Measurements from ENCODE around the gene XXYLT1. TPM values are rescaled to one million over a fixed set of nuclear protein-coding genes. Genes with fewer than 3 reads are reported as not detected.

Gene XXYLT1
- total RNA-seq, 1 experiment from 2014 or later = 23.4 TPM

DNA sequence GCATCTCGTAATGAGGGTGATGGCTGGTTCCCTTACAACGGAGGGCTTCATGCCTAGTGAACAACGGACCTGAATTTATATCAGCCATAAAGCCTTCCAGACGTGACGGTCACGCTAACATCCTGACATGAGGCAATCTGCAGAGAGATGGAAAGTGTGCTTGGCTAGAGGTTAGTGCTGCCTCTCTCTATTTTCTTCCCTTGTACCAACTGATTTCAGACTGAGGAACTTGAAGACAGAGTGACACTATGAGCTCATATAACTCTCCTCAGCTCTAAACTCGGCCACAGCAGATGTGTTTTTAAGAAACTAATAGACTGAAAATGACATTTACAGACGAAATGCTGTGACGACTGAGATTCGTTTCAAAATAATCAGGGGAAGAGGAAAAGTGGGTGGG lies 122.4 kb downstream of the XXYLT1 start:
- Mint-ChIP-seq H3K4me1 (peaks cover 43% of the 10 kb centered on the region), H3K27ac (peak overlapping the region; percentile 3; the same call in 1 of the 2 replicates), H3K9me3 (no peaks in the 10 kb centered on the region), H3K4me3 (no peak overlapping the region), H3K27me3 (ENCODE audit: low read depth) (no peaks in the 10 kb centered on the region), H3K36me3 (no peaks in the 10 kb centered on the region)
- no peak for ATAC-seq
- ChIA-PET POLR2A (no interaction called here), CTCF (no interaction called here)
- no peak for DNase-seq (ENCODE audit: low spot score)
- TF ChIP-seq CBFB (CRISPR knock-in tag; IDR thresholded peaks at IDR 0.05; ENCODE audit: low read depth) = no peak
- no peak for TF ChIP-seq ZNF317 (CRISPR knock-in tag; IDR thresholded peaks at IDR 0.05; ENCODE audit: borderline replicate concordance, low read depth)
- no peak for TF ChIP-seq MAX (CRISPR knock-in tag; IDR thresholded peaks at IDR 0.05)
- TF ChIP-seq, protein P1, sequence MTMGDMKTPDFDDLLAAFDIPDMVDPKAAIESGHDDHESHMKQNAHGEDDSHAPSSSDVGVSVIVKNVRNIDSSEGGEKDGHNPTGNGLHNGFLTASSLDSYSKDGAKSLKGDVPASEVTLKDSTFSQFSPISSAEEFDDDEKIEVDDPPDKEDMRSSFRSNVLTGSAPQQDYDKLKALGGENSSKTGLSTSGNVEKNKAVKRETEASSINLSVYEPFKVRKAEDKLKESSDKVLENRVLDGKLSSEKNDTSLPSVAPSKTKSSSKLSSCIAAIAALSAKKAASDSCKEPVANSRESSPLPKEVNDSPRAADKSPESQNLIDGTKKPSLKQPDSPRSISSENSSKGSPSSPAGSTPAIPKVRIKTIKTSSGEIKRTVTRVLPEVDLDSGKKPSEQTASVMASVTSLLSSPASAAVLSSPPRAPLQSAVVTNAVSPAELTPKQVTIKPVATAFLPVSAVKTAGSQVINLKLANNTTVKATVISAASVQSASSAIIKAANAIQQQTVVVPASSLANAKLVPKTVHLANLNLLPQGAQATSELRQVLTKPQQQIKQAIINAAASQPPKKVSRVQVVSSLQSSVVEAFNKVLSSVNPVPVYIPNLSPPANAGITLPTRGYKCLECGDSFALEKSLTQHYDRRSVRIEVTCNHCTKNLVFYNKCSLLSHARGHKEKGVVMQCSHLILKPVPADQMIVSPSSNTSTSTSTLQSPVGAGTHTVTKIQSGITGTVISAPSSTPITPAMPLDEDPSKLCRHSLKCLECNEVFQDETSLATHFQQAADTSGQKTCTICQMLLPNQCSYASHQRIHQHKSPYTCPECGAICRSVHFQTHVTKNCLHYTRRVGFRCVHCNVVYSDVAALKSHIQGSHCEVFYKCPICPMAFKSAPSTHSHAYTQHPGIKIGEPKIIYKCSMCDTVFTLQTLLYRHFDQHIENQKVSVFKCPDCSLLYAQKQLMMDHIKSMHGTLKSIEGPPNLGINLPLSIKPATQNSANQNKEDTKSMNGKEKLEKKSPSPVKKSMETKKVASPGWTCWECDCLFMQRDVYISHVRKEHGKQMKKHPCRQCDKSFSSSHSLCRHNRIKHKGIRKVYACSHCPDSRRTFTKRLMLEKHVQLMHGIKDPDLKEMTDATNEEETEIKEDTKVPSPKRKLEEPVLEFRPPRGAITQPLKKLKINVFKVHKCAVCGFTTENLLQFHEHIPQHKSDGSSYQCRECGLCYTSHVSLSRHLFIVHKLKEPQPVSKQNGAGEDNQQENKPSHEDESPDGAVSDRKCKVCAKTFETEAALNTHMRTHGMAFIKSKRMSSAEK (CRISPR knock-in tag; IDR thresholded peaks at IDR 0.05; ENCODE audit: borderline replicate concordance) = no peak
- TF ChIP-seq CREB1 (CRISPR knock-in tag; IDR thresholded peaks at IDR 0.05) = no peak
- no peak for TF ChIP-seq TEAD1 (CRISPR knock-in tag; IDR thresholded peaks at IDR 0.05)
- no peak for TF ChIP-seq AR (CRISPR knock-in tag; IDR thresholded peaks at IDR 0.05)
- TF ChIP-seq, protein P2, sequence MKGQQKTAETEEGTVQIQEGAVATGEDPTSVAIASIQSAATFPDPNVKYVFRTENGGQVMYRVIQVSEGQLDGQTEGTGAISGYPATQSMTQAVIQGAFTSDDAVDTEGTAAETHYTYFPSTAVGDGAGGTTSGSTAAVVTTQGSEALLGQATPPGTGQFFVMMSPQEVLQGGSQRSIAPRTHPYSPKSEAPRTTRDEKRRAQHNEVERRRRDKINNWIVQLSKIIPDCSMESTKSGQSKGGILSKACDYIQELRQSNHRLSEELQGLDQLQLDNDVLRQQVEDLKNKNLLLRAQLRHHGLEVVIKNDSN (CRISPR knock-in tag; IDR thresholded peaks at IDR 0.05) = no peak
- no peak for TF ChIP-seq FOXP1 (CRISPR knock-in tag; IDR thresholded peaks at IDR 0.05; ENCODE audit: borderline replicate concordance)
- TF ChIP-seq HMGA2 (CRISPR knock-in tag; IDR thresholded peaks at IDR 0.05) = no peak
- TF ChIP-seq NFATC4 (CRISPR knock-in tag; IDR thresholded peaks at IDR 0.05) = no peak
- no peak for TF ChIP-seq EMX1 (CRISPR knock-in tag; IDR thresholded peaks at IDR 0.05)
- TF ChIP-seq ERG (CRISPR knock-in tag; IDR thresholded peaks at IDR 0.05) = no peak
- TF ChIP-seq, protein P3, sequence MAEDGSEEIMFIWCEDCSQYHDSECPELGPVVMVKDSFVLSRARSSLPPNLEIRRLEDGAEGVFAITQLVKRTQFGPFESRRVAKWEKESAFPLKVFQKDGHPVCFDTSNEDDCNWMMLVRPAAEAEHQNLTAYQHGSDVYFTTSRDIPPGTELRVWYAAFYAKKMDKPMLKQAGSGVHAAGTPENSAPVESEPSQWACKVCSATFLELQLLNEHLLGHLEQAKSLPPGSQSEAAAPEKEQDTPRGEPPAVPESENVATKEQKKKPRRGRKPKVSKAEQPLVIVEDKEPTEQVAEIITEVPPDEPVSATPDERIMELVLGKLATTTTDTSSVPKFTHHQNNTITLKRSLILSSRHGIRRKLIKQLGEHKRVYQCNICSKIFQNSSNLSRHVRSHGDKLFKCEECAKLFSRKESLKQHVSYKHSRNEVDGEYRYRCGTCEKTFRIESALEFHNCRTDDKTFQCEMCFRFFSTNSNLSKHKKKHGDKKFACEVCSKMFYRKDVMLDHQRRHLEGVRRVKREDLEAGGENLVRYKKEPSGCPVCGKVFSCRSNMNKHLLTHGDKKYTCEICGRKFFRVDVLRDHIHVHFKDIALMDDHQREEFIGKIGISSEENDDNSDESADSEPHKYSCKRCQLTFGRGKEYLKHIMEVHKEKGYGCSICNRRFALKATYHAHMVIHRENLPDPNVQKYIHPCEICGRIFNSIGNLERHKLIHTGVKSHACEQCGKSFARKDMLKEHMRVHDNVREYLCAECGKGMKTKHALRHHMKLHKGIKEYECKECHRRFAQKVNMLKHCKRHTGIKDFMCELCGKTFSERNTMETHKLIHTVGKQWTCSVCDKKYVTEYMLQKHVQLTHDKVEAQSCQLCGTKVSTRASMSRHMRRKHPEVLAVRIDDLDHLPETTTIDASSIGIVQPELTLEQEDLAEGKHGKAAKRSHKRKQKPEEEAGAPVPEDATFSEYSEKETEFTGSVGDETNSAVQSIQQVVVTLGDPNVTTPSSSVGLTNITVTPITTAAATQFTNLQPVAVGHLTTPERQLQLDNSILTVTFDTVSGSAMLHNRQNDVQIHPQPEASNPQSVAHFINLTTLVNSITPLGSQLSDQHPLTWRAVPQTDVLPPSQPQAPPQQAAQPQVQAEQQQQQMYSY (CRISPR knock-in tag; IDR thresholded peaks at IDR 0.05) = no peak
- no peak for TF ChIP-seq E2F4 (CRISPR knock-in tag; IDR thresholded peaks at IDR 0.05; ENCODE audit: borderline replicate concordance, low read depth)
- TF ChIP-seq, protein P4, sequence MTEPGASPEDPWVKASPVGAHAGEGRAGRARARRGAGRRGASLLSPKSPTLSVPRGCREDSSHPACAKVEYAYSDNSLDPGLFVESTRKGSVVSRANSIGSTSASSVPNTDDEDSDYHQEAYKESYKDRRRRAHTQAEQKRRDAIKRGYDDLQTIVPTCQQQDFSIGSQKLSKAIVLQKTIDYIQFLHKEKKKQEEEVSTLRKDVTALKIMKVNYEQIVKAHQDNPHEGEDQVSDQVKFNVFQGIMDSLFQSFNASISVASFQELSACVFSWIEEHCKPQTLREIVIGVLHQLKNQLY (CRISPR knock-in tag; IDR thresholded peaks at IDR 0.05) = no peak
- no peak for TF ChIP-seq GRHL2 (CRISPR knock-in tag; IDR thresholded peaks at IDR 0.05; ENCODE audit: insufficient replicate concordance, severe bottlenecking)
- TF ChIP-seq TEAD4 (CRISPR knock-in tag; IDR thresholded peaks at IDR 0.05) = no peak
- no peak for TF ChIP-seq ATF3 (CRISPR knock-in tag; conservative IDR thresholded peaks at IDR 0.05)

All from WTC11 (cell line).